Measurements from ENCODE around the gene CCNQ. TPM values are rescaled to one million over a fixed set of nuclear protein-coding genes. Genes with fewer than 3 reads are reported as not detected.
A peak's percentile ranks its signal among the peaks of the same experiment; 100 is the strongest.

Gene CCNQ
- total RNA-seq, 2 donors from 2014 or later: 13.0 to 14.0 TPM

DNA sequence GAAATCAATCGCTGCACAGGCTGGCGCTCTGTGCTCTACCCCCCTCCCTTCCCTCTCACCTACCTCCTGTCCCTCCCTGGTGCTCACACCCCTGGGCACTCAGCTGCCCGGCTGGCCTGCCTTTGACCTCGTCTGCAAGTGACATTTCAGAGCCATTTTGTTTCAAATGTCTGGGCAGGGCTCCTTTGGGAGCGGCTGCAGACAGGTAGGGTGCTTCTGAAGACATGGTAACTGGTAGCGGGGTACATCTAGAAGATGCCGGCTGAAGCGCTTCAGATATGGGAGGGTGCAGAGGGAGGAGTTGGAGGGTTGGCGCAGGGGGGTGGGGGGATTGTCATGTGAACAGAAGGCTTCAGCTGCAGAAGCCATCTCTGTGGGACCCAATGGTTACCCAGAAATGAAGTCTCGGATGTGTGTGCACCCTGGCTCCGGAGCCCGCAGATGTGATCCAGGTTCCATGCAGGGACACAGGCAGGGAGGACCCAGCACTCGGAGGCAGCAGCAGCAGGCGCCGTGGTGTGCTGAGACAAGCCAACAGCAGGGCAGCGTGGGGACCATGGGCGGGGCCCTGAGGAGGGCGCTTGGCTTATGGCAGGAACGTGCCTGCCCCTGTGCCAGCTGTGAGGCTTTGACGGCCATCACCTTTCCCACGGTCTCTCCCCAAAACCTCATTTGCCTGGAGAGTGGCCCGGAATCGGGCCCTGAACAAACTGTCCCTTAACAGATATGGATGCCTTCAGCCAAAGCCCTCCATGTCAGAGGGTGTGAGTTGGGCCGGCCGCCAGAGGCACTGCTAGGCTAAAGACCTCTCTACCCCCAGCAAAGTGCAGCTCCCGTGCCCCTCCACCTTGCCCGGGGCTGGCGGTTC is 40.5 kb upstream of the CCNQ start:
- H3K27ac Mint-ChIP-seq: no peak overlapping the region

DNA sequence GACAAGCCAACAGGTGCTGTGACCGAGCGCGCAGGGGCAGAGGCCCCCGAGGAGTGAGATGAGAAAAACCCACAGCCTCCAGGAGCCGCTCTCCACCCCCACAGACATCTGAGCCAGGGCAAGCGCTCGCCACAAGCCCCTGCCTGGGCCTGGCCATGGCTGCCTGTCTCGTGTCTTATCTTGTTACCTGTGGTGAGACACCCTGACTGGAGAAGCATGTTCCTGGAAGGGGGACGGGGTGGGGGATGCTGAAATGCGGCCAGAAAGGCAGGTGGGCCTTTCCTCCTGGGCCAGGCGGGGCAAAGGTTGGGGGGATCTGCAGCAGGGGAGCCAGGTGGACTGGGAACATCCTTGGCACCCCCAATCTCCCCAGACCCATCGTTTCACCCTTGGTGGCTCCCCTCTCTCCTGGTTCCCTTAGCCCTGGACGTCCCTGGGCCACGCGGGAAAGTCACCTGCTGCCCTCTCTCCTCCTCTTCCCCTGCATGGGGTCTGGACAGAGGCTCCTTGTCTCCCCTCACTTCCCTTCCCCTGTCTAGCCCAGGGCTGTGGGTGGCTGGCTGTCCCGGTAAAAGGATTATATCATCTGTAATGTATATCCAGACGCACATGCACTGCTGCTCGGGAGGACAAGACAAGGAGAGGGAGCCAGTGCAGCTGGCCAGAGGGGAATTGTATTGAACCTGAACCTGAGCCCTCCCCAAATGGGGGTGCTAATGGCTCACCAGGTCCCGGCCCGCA is 39.7 kb upstream of the CCNQ start:
- ATAC-seq (no peak), DNase-seq (ENCODE audit: low spot score in 2 of 2) (no peak)
- no peaks in the 10 kb centered on the region for H3K36me3 Mint-ChIP-seq
- no peak overlapping the region for H3K27ac Mint-ChIP-seq
- H3K9me3 Mint-ChIP-seq: no peaks in the 10 kb centered on the region

More for the DNA sequence above, 40.5 kb upstream of the CCNQ start:
- ATAC-seq: no peak
- no peak for DNase-seq (ENCODE audit: low spot score in 2 of 2)
- no peaks in the 10 kb centered on the region for H3K36me3 Mint-ChIP-seq
- no peaks in the 10 kb centered on the region for H3K9me3 Mint-ChIP-seq

- ATAC-seq: no peak
- no peak overlapping the region for H3K27ac Mint-ChIP-seq
- H3K9me3 Mint-ChIP-seq: no peaks in the 10 kb centered on the region
- H3K36me3 Mint-ChIP-seq: no peaks in the 10 kb centered on the region
- no peak for DNase-seq (ENCODE audit: low spot score in 2 of 2)
These were observed 39.1 kb upstream of the CCNQ start for GRCh38 chrX:153638041-153638371.

DNA sequence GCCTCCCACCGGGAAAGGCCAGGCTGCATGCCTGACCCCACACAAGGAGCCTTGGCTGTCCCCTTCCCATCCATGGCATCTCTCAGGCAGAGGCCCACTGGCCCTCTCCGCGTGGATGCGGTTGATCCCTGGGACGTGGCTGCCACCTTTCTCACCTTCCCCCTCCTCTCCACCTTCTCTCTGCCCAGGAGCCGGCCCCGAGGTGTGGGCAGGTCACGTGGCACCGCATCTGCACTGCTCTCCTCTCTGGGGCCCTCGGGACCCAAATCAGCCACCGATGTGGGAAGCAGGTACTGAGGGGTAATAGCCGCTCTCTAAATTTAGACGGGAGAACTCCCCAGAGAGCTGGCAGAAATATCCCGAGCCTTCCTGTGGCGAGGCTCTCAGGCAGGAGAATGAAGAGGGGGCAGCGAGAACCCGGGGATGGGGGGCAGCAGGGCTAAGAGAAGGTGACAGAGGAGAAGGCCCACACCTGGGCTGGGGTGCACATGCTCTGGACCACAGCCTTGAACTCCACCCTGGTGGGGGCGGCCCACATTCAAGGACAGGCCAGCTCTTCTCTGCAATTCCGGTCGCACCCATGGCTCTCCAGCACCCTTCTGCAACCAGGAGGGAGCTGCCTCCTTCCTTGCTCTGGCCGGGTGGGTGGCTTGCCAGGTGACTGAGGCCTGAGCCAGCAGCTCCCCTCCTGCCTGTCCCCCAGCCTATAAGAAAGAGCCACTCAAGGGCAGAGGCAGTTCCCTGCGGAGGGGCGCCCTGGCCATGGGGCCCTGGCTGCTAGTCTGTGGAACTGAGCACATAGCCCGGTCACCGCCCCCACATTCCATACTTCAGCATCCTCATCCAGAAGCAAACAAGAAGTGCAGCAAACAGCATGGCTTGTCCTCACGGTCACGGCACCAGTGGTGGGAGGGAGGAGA is 38.4 kb upstream of the CCNQ start:
- H3K36me3 Mint-ChIP-seq: no peaks in the 10 kb centered on the region
- no peak for ATAC-seq
- DNase-seq (ENCODE audit: low spot score in 2 of 2): no peak
- no peaks in the 10 kb centered on the region for H3K9me3 Mint-ChIP-seq
- H3K27ac Mint-ChIP-seq: no peak overlapping the region

GRCh38 chrX:153636716-153637115 is 37.8 kb upstream of the CCNQ start:
- DNase-seq (ENCODE audit: low spot score in 2 of 2): no peak
- ATAC-seq: no peak
- Mint-ChIP-seq H3K9me3 (no peaks in the 10 kb centered on the region), H3K27ac (no peak overlapping the region), H3K36me3 (no peaks in the 10 kb centered on the region)

DNA sequence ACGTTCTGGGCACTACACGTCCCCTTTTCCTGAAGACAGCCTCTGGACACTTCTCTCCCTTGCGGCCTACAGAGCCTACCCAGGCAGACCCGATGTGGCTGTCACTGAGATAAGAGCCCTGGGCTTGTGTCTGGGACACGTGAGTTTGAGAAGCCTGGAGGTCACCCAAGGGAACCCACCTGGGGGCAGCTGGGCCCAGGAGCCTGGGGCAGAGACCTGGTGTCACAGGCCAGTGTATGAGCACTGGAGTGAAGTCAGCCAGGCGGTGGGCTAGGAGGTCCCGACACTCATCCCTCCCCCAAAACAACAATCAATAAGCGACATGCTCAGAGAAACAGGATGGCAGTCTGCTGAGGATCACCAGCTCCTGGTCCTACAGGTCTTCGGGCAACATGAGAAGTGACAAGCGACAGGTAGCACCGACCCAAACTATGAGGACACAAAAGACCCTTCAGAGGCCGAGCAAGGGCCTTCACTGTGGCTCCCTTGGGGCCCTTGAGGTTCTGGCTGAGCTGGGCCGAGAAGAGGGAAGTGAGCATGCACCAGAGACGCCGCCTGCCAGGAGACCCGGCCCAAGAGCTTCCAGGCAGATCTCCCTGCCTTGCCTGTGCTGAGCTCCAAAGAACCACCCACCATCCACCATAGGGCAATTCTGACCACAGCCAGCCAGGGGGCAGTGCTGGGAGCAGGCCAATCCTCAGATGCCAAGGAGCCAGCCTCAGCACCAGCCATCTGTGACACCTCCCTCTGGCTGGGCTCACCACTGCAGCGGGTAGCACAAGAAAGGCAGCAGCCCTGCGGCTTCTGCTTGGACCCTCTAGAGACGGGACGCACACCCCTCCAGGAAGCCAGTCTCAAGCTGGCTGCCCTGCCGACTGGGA is 37.1 kb upstream of the CCNQ start:
- no peaks in the 10 kb centered on the region for H3K36me3 Mint-ChIP-seq
- ATAC-seq: peak; percentile 37 to 79
- no peak overlapping the region for H3K27ac Mint-ChIP-seq
- DNase-seq (ENCODE audit: low spot score in 2 of 2): no peak
- H3K9me3 Mint-ChIP-seq: no peaks in the 10 kb centered on the region

- Mint-ChIP-seq H3K9me3 (no peaks in the 10 kb centered on the region), H3K36me3 (no peaks in the 10 kb centered on the region), H3K27ac (no peak overlapping the region)
- DNase-seq (ENCODE audit: low spot score in 2 of 2): no peak
- ATAC-seq: no peak
These were observed 36.4 kb upstream of the CCNQ start for GRCh38 chrX:153635388-153635787.

- DNase-seq (ENCODE audit: low spot score in 2 of 2) (no peak), ATAC-seq (no peak)
- Mint-ChIP-seq H3K27ac (no peak overlapping the region), H3K36me3 (no peaks in the 10 kb centered on the region), H3K9me3 (no peaks in the 10 kb centered on the region)
These were observed 35.9 kb upstream of the CCNQ start for GRCh38 chrX:153634832-153635231.

DNA sequence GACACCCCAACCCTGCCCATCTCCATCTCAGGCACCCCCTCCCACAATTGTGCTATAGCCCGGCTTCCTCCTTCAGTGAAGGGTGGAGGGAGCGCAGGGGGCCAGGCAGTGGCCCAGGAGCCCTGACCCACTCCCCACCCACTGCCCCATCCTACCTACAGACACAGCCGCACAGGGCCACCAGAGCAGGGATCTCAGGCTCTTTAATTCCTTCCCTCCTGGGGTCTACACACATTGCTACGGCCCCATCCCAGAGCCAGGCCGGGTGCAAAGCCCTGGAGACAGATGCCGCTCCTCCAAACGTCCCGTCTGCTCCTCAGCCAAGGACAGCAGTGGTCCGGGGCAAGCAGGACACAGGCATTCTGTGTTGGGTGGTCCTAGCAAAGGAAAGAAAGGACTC is 35.3 kb upstream of the CCNQ start:
- no peak for ATAC-seq
- H3K9me3 Mint-ChIP-seq: no peaks in the 10 kb centered on the region
- no peak overlapping the region for H3K27ac Mint-ChIP-seq
- H3K36me3 Mint-ChIP-seq: no peaks in the 10 kb centered on the region
- no peak for DNase-seq (ENCODE audit: low spot score in 2 of 2)

- no peak for DNase-seq (ENCODE audit: low spot score in 2 of 2)
- H3K9me3 Mint-ChIP-seq: no peaks in the 10 kb centered on the region
- no peak for ATAC-seq
- no peak overlapping the region for H3K27ac Mint-ChIP-seq
- H3K36me3 Mint-ChIP-seq: no peaks in the 10 kb centered on the region
These were observed 34.8 kb upstream of the CCNQ start for GRCh38 chrX:153633607-153634180.

DNA sequence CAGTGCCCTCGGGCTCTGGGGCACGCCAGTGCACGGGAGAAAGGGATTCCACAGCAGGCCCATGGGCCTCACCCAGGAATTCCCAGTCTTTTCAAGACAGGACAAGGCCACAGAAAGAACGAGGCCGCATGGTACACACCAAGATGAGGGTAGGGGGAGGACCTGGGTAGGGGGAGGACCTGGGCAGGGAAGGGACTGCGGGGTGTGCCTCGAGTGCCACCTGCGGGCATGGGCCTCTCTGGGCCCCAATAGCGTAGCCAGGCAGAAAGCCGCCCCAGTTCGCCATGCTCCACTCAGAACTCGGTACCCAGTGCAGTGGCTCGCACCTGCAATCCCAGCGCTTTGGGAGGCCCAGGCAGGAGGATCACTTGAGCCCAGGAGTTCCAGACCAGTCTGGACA is 34.1 kb upstream of the CCNQ start:
- ATAC-seq (no peak), DNase-seq (ENCODE audit: low spot score in 2 of 2) (no peak)
- H3K9me3 Mint-ChIP-seq: no peaks in the 10 kb centered on the region

DNA sequence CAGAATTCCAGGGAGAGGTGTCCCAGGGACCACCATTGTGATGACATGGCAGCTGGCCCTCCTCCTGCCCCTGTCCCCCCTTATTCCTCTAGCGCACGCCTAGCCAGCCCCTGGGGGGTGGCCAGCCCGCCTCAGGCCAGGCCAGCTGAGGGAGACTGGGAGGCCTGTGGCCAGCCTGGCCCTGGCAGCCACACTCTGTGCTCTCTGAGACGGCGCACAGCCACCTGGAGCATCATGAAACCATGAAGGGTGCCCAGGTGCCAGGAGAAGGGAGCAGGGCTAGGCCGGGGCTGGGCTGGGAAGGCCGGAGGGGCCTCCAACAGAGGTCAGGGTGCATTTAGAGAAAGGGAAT is 33.6 kb upstream of the CCNQ start:
- H3K9me3 Mint-ChIP-seq: no peaks in the 10 kb centered on the region
- no peaks in the 10 kb centered on the region for H3K36me3 Mint-ChIP-seq
- no peak overlapping the region for H3K27ac Mint-ChIP-seq
- ATAC-seq (no peak), DNase-seq (ENCODE audit: low spot score in 2 of 2) (no peak)

More for the DNA sequence above, 34.1 kb upstream of the CCNQ start:
- H3K36me3 Mint-ChIP-seq: no peaks in the 10 kb centered on the region
- H3K27ac Mint-ChIP-seq: no peak overlapping the region

- no peak overlapping the region for H3K27ac Mint-ChIP-seq
- H3K36me3 Mint-ChIP-seq: no peaks in the 10 kb centered on the region
- ATAC-seq: no peak
- DNase-seq (ENCODE audit: low spot score in 2 of 2): no peak
- H3K9me3 Mint-ChIP-seq: no peaks in the 10 kb centered on the region
These were observed 33.1 kb upstream of the CCNQ start for GRCh38 chrX:153631907-153632594.

DNA sequence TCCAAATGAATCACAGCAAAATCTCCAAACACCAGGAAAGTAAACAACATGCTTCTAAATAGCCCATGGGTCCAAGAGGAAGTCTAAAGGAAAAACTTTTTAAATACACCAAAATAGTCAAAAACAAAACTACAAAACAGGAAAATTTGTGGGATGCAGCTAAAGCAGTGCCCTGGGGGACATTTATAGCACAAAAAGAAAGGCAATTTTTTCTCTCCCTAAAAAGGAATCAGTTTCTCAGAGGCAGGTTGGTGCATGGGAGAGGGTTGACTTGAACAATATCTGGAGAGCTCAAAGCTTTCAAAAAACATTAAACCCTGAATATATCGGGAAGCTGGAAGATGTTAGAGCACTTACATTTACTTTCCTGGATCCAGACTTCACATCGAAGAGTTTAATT is 32.4 kb upstream of the CCNQ start:
- no peak overlapping the region for H3K27ac Mint-ChIP-seq
- DNase-seq (ENCODE audit: low spot score in 2 of 2) (no peak), ATAC-seq (no peak)
- H3K36me3 Mint-ChIP-seq: no peaks in the 10 kb centered on the region
- no peaks in the 10 kb centered on the region for H3K9me3 Mint-ChIP-seq

- ATAC-seq (no peak), DNase-seq (ENCODE audit: low spot score in 2 of 2) (no peak)
- Mint-ChIP-seq H3K27ac (no peak overlapping the region), H3K9me3 (no peaks in the 10 kb centered on the region), H3K36me3 (no peaks in the 10 kb centered on the region)
These were observed 29.7 kb upstream of the CCNQ start for GRCh38 chrX:153628665-153629064.
